DOHH2 (cell line): Measurements from ENCODE around the gene CDH16.

ENCODE experiments used
- CTCF ChIP-seq: fragments of 200-600 bp; sonication (generic); IDR thresholded peaks from one replicate; pipeline ENCODE4 v1.5.1; 2014; ENCODE audit warnings: antibody characterized with exemption, mild to moderate bottlenecking, low read depth, low read length; ENCODE audit not compliant: poor library complexity, severe bottlenecking
- EZH2phosphoT487 ChIP-seq: fragments of 200-600 bp; sonication (generic); IDR thresholded peaks from 2 replicates; pipeline ENCODE4 v1.6.1; 2017; ENCODE audit warnings: borderline replicate concordance, mild to moderate bottlenecking, antibody characterized with exemption, low read length, moderate library complexity, mixed read lengths

DNA sequence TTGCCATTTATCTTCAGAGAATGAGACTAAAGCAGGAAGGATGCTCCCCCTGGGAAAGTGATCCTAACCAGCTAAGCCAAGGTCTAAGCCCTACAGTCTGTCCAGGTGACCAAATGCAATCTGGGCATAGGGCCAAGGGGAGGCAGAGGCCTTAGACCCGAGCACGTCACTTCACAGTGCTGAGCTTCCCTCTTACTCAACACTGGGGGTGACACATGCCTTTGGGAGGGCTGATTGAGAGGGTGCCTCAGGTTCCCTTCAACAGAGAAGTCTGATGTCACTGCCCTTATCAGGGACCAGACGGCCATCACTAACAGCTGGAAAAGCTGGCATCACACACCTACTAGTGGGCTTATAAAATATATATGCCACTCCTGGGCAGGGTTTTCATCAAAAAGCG, 11.5 kb upstream of the CDH16 start:
- TF ChIP-seq CTCF = no peak
- no peak for TF ChIP-seq EZH2phosphoT487
